MM.1S (cell line): ENCODE data around the gene PARVB.
"Not testable (repeated sequence)": the region's sequence is repeated elsewhere in the genome, so short reads cannot be mapped to it uniquely, and the experiment has no call there.

ENCODE experiments used
- DNase-seq: peaks from one replicate; pipeline ENCODE4 v3.0.0-alpha.2; 2015
- H2AFZ ChIP-seq: fragments of 300-600 bp; sonication (generic); 2 replicates; pipeline ENCODE4 v1.6.0; 2016; ENCODE audit warnings: antibody characterized with exemption, low read length
- H3F3A ChIP-seq: fragments of 300-600 bp; sonication (generic); 2 replicates; pipeline ENCODE4 v1.6.1; 2016; ENCODE audit warnings: mild to moderate bottlenecking, antibody characterized with exemption, low read length, moderate library complexity, mixed read lengths; ENCODE audit not compliant: insufficient read depth
- H3K27ac ChIP-seq: fragments of 300-600 bp; sonication (generic); 2 replicates; pipeline ENCODE4 v1.5.1; 2016; ENCODE audit warnings: mild to moderate bottlenecking, low read length
- H3K27me3 ChIP-seq: fragments of 300-600 bp; sonication (generic); replicated peaks from 2 replicates; pipeline ENCODE4 v1.6.0; 2016; ENCODE audit warnings: low read length; ENCODE audit not compliant: insufficient read depth
- H3K36me3 ChIP-seq: fragments of 300-600 bp; sonication (generic); replicated peaks from 2 replicates; pipeline ENCODE4 v1.6.1; 2016; ENCODE audit warnings: mild to moderate bottlenecking, low read length, mixed read lengths; ENCODE audit not compliant: insufficient read depth
- H3K4me1 ChIP-seq: fragments of 300-600 bp; sonication (generic); 2 replicates; pipeline ENCODE4 v1.6.1; 2016; ENCODE audit warnings: low read length, mixed read lengths
- H3K4me2 ChIP-seq: fragments of 300-600 bp; sonication (generic); 2 replicates; pipeline ENCODE4 v1.6.0; 2016; ENCODE audit warnings: low read depth, low read length
- H3K4me3 ChIP-seq: fragments of 300-600 bp; sonication (generic); 2 replicates; pipeline ENCODE4 v1.5.1; 2016; ENCODE audit warnings: low read length, mixed read lengths
- H3K79me2 ChIP-seq: fragments of 300-600 bp; sonication (generic); 2 replicates; pipeline ENCODE4 v1.6.1; 2016; ENCODE audit warnings: mixed run types, low read length, mixed read lengths
- H3K9ac ChIP-seq: fragments of 300-600 bp; sonication (generic); 2 replicates; pipeline ENCODE4 v1.6.1; 2016; ENCODE audit warnings: low read length, mixed read lengths
- H3K9me2 ChIP-seq: fragments of 300-600 bp; sonication (generic); replicated peaks from 2 replicates; pipeline ENCODE4 v1.6.1; 2016; ENCODE audit warnings: mild to moderate bottlenecking, low read length, mixed read lengths; ENCODE audit not compliant: insufficient read depth
- H3K9me3 ChIP-seq: fragments of 300-600 bp; sonication (generic); replicated peaks from 2 replicates; pipeline ENCODE4 v1.6.1; 2016; ENCODE audit warnings: mild to moderate bottlenecking, low read length, mixed read lengths; ENCODE audit not compliant: insufficient read depth
- H4K20me1 ChIP-seq: fragments of 300-600 bp; sonication (generic); 2 replicates; pipeline ENCODE4 v1.6.1; 2016; ENCODE audit warnings: mild to moderate bottlenecking, low read length, moderate library complexity, mixed read lengths; ENCODE audit not compliant: insufficient read depth
- EZH2 ChIP-seq: fragments of 300-600 bp; sonication (generic); optimal IDR thresholded peaks from 2 replicates; pipeline ENCODE3; 2017; ENCODE audit warnings: low read depth, mild to moderate bottlenecking, antibody characterized with exemption, low read length, mixed read lengths
- EZH2phosphoT487 ChIP-seq: fragments of 300-600 bp; sonication (generic); IDR thresholded peaks from 2 replicates; pipeline ENCODE4 v1.6.1; 2018; ENCODE audit warnings: antibody characterized with exemption, low read length
- TF ChIP-seq, protein P1 (sequence below): fragments of 300-600 bp; sonication (generic); IDR thresholded peaks from 2 replicates; pipeline ENCODE4 v1.5.1; 2016; ENCODE audit warnings: antibody characterized with exemption, low read length, mixed read lengths

Gene PARVB

DNA sequence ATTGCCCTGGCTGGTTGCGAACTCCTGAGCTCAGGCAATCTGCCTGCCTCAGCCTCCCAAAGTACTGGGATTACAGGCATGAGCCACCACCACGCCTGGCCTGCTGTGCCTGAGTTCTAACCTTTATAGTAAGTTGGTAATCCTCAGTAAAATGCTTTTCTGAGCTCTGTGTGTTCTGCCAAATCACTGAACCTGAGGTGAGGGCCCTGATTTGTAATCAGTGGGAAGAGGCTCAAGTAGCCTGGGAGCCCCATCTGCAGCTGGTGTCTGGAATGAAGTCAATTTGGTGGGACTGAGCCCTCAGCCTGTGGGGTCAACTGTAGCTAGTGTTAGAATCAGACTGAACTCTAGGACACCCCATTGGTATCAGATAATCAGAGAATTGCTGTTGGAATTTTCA is 84.0 kb downstream of the PARVB start:
- Histone ChIP-seq H3K27ac (no peak overlapping the region), H3F3A (no peaks in the 10 kb centered on the region), H3K79me2 (no peaks in the 10 kb centered on the region), H3K9me3 (no peaks in the 10 kb centered on the region), H3K9ac (no peak overlapping the region), H3K4me2 (no peak overlapping the region), H3K4me3 (no peak overlapping the region), H3K9me2 (no peaks in the 10 kb centered on the region), H3K4me1 (no peaks in the 10 kb centered on the region), H3K36me3 (no peaks in the 10 kb centered on the region), H3K27me3 (no peaks in the 10 kb centered on the region), H2AFZ (no peak overlapping the region), H4K20me1 (no peaks in the 10 kb centered on the region)
- DNase-seq: no peak
- TF ChIP-seq EZH2 (no peak), EZH2phosphoT487 (no peak)
- TF ChIP-seq, protein P1, sequence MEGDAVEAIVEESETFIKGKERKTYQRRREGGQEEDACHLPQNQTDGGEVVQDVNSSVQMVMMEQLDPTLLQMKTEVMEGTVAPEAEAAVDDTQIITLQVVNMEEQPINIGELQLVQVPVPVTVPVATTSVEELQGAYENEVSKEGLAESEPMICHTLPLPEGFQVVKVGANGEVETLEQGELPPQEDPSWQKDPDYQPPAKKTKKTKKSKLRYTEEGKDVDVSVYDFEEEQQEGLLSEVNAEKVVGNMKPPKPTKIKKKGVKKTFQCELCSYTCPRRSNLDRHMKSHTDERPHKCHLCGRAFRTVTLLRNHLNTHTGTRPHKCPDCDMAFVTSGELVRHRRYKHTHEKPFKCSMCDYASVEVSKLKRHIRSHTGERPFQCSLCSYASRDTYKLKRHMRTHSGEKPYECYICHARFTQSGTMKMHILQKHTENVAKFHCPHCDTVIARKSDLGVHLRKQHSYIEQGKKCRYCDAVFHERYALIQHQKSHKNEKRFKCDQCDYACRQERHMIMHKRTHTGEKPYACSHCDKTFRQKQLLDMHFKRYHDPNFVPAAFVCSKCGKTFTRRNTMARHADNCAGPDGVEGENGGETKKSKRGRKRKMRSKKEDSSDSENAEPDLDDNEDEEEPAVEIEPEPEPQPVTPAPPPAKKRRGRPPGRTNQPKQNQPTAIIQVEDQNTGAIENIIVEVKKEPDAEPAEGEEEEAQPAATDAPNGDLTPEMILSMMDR: no peak

DNA sequence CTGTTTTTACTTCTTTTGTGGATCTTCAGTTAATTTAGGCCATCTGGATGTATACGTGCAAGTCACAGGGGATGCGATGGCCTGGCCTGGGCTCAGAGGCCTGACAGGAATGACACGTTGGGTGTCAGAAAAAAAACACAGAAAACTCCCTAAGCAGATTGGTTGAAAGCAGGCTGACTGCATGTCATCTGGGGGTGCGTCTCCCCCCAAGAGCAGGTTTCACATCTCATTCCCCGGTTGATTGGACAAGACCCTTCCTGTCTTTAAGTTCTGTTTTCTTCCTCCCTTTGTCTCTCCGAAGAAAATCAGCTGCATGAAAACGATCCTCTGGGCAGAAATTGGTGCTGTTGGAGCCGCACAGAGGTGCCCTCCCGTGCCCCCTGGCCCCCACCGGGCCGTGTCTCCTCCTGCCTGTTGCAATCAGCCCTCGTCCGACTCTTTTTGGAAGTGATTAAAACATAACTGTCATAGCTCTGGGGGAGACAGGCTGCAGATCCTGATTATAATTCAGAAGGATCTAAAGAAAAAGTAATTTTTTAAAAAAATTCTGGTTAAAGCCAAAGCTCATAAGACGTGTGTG is 84.8 kb downstream of the PARVB start:
- Histone ChIP-seq H3K36me3 (no peaks in the 10 kb centered on the region), H3K9ac (no peak overlapping the region), H2AFZ (no peak overlapping the region), H3F3A (no peaks in the 10 kb centered on the region), H3K79me2 (no peaks in the 10 kb centered on the region), H3K27ac (no peak overlapping the region), H3K4me2 (no peak overlapping the region), H3K27me3 (no peaks in the 10 kb centered on the region), H3K9me3 (no peaks in the 10 kb centered on the region), H3K4me3 (no peak overlapping the region), H4K20me1 (no peaks in the 10 kb centered on the region), H3K9me2 (no peaks in the 10 kb centered on the region), H3K4me1 (no peaks in the 10 kb centered on the region)
- TF ChIP-seq EZH2phosphoT487 (no peak), EZH2 (no peak)
- TF ChIP-seq, protein P1: no peak
- DNase-seq: no peak

DNA sequence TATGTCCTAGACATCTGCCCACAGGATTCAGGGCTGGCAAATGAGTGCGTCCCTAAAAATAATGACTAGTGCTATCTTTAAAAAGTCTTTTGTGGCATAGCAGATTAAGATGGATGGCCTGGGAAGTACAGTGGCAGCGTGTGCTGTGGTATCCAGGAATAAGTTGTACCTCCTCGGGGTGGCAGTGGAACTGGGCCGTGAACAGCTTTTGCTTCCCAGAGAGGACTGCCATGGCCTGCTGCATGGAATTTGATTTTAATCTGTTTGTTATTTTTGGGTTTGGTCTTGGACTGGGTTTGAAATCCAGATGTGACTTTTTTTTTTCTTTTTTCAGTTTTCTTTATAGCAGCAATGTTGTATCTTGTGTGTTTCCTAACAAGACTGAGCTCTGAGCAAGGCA is 85.3 kb downstream of the PARVB start:
- H2AFZ ChIP-seq: no peak overlapping the region
- no peaks in the 10 kb centered on the region for H3F3A ChIP-seq
- no peak overlapping the region for H3K4me2 ChIP-seq
- H3K27me3 ChIP-seq: no peaks in the 10 kb centered on the region
- no peaks in the 10 kb centered on the region for H3K79me2 ChIP-seq
- TF ChIP-seq EZH2phosphoT487 (no peak), EZH2 (no peak)
- TF ChIP-seq, protein P1: no peak
- no peaks in the 10 kb centered on the region for H3K9me2 ChIP-seq
- H3K27ac ChIP-seq: no peak overlapping the region
- H3K9me3 ChIP-seq: no peaks in the 10 kb centered on the region
- DNase-seq: no peak
- no peaks in the 10 kb centered on the region for H3K4me1 ChIP-seq
- no peak overlapping the region for H3K4me3 ChIP-seq
- H3K9ac ChIP-seq: no peak overlapping the region
- H4K20me1 ChIP-seq: no peaks in the 10 kb centered on the region
- no peaks in the 10 kb centered on the region for H3K36me3 ChIP-seq

DNA sequence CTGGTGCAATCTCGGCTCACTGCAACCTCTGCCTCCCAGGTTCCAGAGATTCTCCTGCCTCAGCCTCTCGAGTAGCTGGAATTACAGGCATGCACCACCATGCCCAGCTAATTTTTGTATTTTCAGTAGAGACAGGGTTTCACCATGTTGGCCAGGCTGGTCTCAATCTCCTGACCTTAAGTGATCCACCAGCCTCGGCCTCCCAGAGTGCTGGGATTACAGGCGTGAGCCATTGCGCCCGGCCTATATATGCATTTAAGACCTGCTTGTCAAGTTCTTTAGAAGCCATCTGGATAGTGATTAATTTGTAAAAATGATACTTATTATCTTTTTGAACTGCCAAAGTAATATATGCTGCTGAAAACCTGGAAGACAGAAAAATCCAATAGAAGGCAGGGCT is 86.6 kb downstream of the PARVB start:
- not testable (repeated sequence) for H3K79me2 ChIP-seq, H3K9ac ChIP-seq, H3K36me3 ChIP-seq, H2AFZ ChIP-seq, H3K4me1 ChIP-seq, H3K9me3 ChIP-seq, H3K4me3 ChIP-seq, H3K27ac ChIP-seq, H3K27me3 ChIP-seq, H4K20me1 ChIP-seq, DNase-seq, H3K9me2 ChIP-seq, H3K4me2 ChIP-seq, H3F3A ChIP-seq
